ENCODE results near the gene REEP5.
"Not testable (repeated sequence)": the region's sequence is repeated elsewhere in the genome, so short reads cannot be mapped to it uniquely, and the experiment has no call there.

The REEP5 gene

GRCh38 chr5:112892066-112892465 is 30.0 kb downstream of the REEP5 start:
- peaks cover 57% of the 10 kb centered on the region for H3K36me3 ChIP-seq (ENCODE audit: control insufficient read depth, insufficient read depth, low read length)
- not testable (repeated sequence) for H3K27ac ChIP-seq (ENCODE audit: low read depth, low read length, severe bottlenecking); H3K4me1 ChIP-seq (ENCODE audit: control insufficient read depth, insufficient read depth, low read length, poor library complexity, severe bottlenecking); H3K4me3 ChIP-seq (ENCODE audit: extremely low read depth, insufficient read depth, low read length, poor library complexity, severe bottlenecking); H3K9me3 ChIP-seq (ENCODE audit: control insufficient read depth, low read length)
- 94 to 96% methylated on average over 2 of the region's 8 CpGs for WGBS, 2 experiments (ENCODE audit: insufficient coverage in 2 of 2)

GRCh38 chr5:112886975-112887374 is 35.1 kb downstream of the REEP5 start:
- H3K4me3 ChIP-seq (ENCODE audit: extremely low read depth, insufficient read depth, low read length, poor library complexity, severe bottlenecking): no peak overlapping the region
- H3K36me3 ChIP-seq (ENCODE audit: control insufficient read depth, insufficient read depth, low read length): peaks cover 72% of the 10 kb centered on the region
- 94 to 100% methylated on average over 4 of the region's 4 CpGs for WGBS, 2 experiments (ENCODE audit: insufficient coverage in 2 of 2)
- peaks cover 3% of the 10 kb centered on the region for H3K4me1 ChIP-seq (ENCODE audit: control insufficient read depth, insufficient read depth, low read length, poor library complexity, severe bottlenecking)
- no peaks in the 10 kb centered on the region for H3K9me3 ChIP-seq (ENCODE audit: control insufficient read depth, low read length)
- no peak overlapping the region for H3K27ac ChIP-seq (ENCODE audit: low read depth, low read length, severe bottlenecking)

- Histone ChIP-seq H3K27ac (ENCODE audit: low read depth, low read length, severe bottlenecking) (no peak overlapping the region), H3K4me1 (ENCODE audit: control insufficient read depth, insufficient read depth, low read length, poor library complexity, severe bottlenecking) (peaks cover 3% of the 10 kb centered on the region), H3K9me3 (ENCODE audit: control insufficient read depth, low read length) (no peaks in the 10 kb centered on the region), H3K36me3 (ENCODE audit: control insufficient read depth, insufficient read depth, low read length) (peaks cover 88% of the 10 kb centered on the region), H3K4me3 (ENCODE audit: extremely low read depth, insufficient read depth, low read length, poor library complexity, severe bottlenecking) (no peak overlapping the region)
- WGBS, 2 experiments (ENCODE audit: insufficient coverage in 2 of 2): 100% methylated on average over 1 to 3 of the region's 3 CpGs
These were observed 37.0 kb downstream of the REEP5 start for GRCh38 chr5:112885001-112885400.

DNA sequence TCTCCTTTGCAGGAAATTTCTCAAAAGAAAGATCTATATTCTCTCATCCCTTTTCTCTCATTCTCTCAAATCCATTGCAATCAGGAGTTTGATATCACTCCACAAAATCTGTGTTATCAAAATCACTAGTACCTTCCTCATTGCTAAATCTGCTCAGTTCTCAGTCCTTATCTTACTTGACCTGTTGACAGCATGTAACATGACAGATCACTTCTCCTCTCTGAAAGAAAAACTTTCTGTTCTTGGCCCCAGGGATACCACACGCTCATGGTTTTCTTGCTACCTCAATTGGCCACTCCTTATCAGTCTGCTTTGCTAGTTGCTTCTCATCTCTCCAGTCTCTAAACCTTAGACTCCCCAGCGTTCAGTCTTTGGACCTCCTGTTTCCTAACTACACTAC is 38.8 kb downstream of the REEP5 start:
- Histone ChIP-seq H3K27ac (ENCODE audit: low read depth, low read length, severe bottlenecking) (no peak overlapping the region), H3K9me3 (ENCODE audit: control insufficient read depth, low read length) (no peaks in the 10 kb centered on the region), H3K4me1 (ENCODE audit: control insufficient read depth, insufficient read depth, low read length, poor library complexity, severe bottlenecking) (peaks cover 13% of the 10 kb centered on the region), H3K4me3 (ENCODE audit: extremely low read depth, insufficient read depth, low read length, poor library complexity, severe bottlenecking) (no peak overlapping the region), H3K36me3 (ENCODE audit: control insufficient read depth, insufficient read depth, low read length) (peaks cover 79% of the 10 kb centered on the region)
- 96 to 100% methylated on average over 2 of the region's 2 CpGs for WGBS, 2 experiments (ENCODE audit: insufficient coverage in 2 of 2)

- 78 to 94% methylated on average over 1 to 2 of the region's 2 CpGs for WGBS, 2 experiments (ENCODE audit: insufficient coverage in 2 of 2)
- no peaks in the 10 kb centered on the region for H3K9me3 ChIP-seq (ENCODE audit: control insufficient read depth, low read length)
- H3K4me3 ChIP-seq (ENCODE audit: extremely low read depth, insufficient read depth, low read length, poor library complexity, severe bottlenecking): no peak overlapping the region
- H3K36me3 ChIP-seq (ENCODE audit: control insufficient read depth, insufficient read depth, low read length): peaks cover 77% of the 10 kb centered on the region
- no peak overlapping the region for H3K27ac ChIP-seq (ENCODE audit: low read depth, low read length, severe bottlenecking)
- H3K4me1 ChIP-seq (ENCODE audit: control insufficient read depth, insufficient read depth, low read length, poor library complexity, severe bottlenecking): peaks cover 11% of the 10 kb centered on the region
These were observed 41.6 kb downstream of the REEP5 start for GRCh38 chr5:112880219-112880964.

DNA sequence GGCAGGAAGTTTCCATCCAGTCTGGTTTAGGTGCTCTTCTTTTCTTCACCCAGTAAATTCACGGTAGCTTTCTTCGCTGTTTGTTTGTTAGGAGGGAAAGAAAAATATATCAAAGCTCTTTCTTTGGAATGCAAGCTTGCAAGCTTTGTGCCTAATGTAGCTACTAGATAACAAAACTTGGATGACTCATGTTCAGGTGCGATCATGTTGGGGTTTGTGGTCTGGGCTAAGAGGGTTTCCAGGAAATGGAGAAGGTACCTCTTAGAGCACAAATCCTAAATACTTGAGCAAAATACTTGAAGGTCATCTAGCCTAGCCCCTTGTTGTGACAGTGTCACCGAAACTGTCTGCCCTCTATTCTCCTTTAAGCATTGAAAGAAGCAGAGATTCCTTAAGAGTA is 43.3 kb downstream of the REEP5 start:
- Histone ChIP-seq H3K27ac (ENCODE audit: low read depth, low read length, severe bottlenecking) (no peak overlapping the region), H3K36me3 (ENCODE audit: control insufficient read depth, insufficient read depth, low read length) (peaks cover 70% of the 10 kb centered on the region)
- whole genome bisulfite sequencing, 2 experiments (ENCODE audit: insufficient coverage in 2 of 2): 83 to 100% methylated on average over 1 of the region's 4 CpGs

DNA sequence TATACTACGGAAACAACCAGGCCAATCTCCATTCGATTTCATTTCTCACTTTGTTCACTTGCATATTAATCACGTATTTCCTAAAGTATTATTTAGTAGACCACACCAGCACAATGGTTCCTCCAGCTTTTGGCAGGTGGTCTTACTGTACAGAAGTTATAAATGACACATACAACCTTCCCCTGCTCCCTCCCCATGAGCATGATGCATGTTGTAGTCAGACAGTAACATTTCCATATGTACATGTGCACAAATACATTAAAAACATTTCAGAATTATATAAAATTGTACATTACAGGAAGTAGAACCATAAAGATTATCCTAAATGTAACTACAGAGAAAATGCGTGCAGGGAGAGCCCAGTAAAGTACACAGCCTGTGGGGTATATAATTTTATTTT is 43.9 kb downstream of the REEP5 start:
- Histone ChIP-seq H3K27ac (ENCODE audit: low read depth, low read length, severe bottlenecking) (no peak overlapping the region), H3K36me3 (ENCODE audit: control insufficient read depth, insufficient read depth, low read length) (peaks cover 64% of the 10 kb centered on the region), H3K4me1 (ENCODE audit: control insufficient read depth, insufficient read depth, low read length, poor library complexity, severe bottlenecking) (peaks cover 11% of the 10 kb centered on the region), H3K4me3 (ENCODE audit: extremely low read depth, insufficient read depth, low read length, poor library complexity, severe bottlenecking) (no peak overlapping the region), H3K9me3 (ENCODE audit: control insufficient read depth, low read length) (no peaks in the 10 kb centered on the region)
- 65 to 77% methylated on average over 3 of the region's 4 CpGs for WGBS, 2 experiments (ENCODE audit: insufficient coverage in 2 of 2)

More for the DNA sequence above, 43.3 kb downstream of the REEP5 start:
- no peaks in the 10 kb centered on the region for H3K9me3 ChIP-seq (ENCODE audit: control insufficient read depth, low read length)
- H3K4me1 ChIP-seq (ENCODE audit: control insufficient read depth, insufficient read depth, low read length, poor library complexity, severe bottlenecking): peaks cover 11% of the 10 kb centered on the region
- H3K4me3 ChIP-seq (ENCODE audit: extremely low read depth, insufficient read depth, low read length, poor library complexity, severe bottlenecking): no peak overlapping the region

GRCh38 chr5:112876362-112876761 is 45.7 kb downstream of the REEP5 start:
- Histone ChIP-seq H3K36me3 (ENCODE audit: control insufficient read depth, insufficient read depth, low read length) (peaks cover 54% of the 10 kb centered on the region), H3K4me3 (ENCODE audit: extremely low read depth, insufficient read depth, low read length, poor library complexity, severe bottlenecking) (no peak overlapping the region), H3K9me3 (ENCODE audit: control insufficient read depth, low read length) (no peaks in the 10 kb centered on the region), H3K4me1 (ENCODE audit: control insufficient read depth, insufficient read depth, low read length, poor library complexity, severe bottlenecking) (peaks cover 11% of the 10 kb centered on the region), H3K27ac (ENCODE audit: low read depth, low read length, severe bottlenecking) (no peak overlapping the region)
- WGBS, 2 experiments (ENCODE audit: insufficient coverage in 2 of 2): 68 to 80% methylated on average over 2 of the region's 2 CpGs

- Histone ChIP-seq H3K27ac (ENCODE audit: low read depth, low read length, severe bottlenecking) (no peak overlapping the region), H3K4me1 (ENCODE audit: control insufficient read depth, insufficient read depth, low read length, poor library complexity, severe bottlenecking) (no peaks in the 10 kb centered on the region), H3K36me3 (ENCODE audit: control insufficient read depth, insufficient read depth, low read length) (peaks cover 64% of the 10 kb centered on the region), H3K9me3 (ENCODE audit: control insufficient read depth, low read length) (no peaks in the 10 kb centered on the region), H3K4me3 (ENCODE audit: extremely low read depth, insufficient read depth, low read length, poor library complexity, severe bottlenecking) (no peak overlapping the region)
- WGBS, 2 experiments (ENCODE audit: insufficient coverage in 2 of 2): 60 to 88% methylated on average over 1 of the region's 3 CpGs
These were observed 51.1 kb downstream of the REEP5 start for GRCh38 chr5:112870966-112871365.

DNA sequence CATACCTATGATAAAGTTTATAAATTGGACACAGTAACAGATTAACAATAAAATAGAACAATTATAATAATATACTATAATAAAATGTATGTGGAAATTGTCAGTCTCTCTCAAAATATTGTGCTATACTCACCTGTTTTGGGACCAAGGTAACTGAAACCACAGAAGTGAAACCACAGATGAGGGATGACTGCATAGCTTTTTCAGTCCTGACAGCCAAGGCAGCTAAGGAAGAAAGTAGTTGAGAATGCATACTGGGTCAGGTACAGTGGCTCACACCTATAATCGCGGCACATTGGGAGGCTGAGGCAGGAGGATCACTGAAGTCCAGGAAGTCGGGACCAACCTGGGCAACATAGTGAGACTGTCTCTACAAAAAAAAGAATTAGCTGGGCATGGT is 52.1 kb downstream of the REEP5 start:
- Histone ChIP-seq H3K4me3 (ENCODE audit: extremely low read depth, insufficient read depth, low read length, poor library complexity, severe bottlenecking) (no peak overlapping the region), H3K9me3 (ENCODE audit: control insufficient read depth, low read length) (no peaks in the 10 kb centered on the region), H3K4me1 (ENCODE audit: control insufficient read depth, insufficient read depth, low read length, poor library complexity, severe bottlenecking) (no peaks in the 10 kb centered on the region), H3K36me3 (ENCODE audit: control insufficient read depth, insufficient read depth, low read length) (peaks cover 67% of the 10 kb centered on the region), H3K27ac (ENCODE audit: low read depth, low read length, severe bottlenecking) (no peak overlapping the region)
- WGBS, 2 experiments (ENCODE audit: insufficient coverage in 2 of 2): 92 to 93% methylated on average over 3 of the region's 3 CpGs

DNA sequence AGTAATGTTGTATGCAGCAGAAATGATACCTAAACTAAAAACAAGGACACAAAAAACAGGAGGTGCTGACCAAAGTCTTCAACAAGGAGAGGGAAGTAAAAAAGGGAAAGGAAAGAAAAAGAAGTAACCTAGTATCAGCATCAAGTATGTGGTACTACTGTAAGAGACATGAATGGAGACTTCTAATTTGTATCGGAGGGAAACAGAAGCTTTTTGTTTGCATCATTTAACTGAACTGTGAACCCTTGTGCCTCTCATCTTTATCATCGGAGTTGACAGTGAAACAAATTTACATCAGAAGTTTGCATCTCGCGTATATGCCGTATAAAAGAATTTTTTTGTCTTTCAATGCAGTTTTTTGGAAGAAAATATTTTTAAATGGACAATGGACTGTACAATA is 54.6 kb downstream of the REEP5 start:
- 94 to 95% methylated on average over 4 to 5 of the region's 5 CpGs for WGBS, 2 experiments (ENCODE audit: insufficient coverage in 2 of 2)
- H3K4me3 ChIP-seq (ENCODE audit: extremely low read depth, insufficient read depth, low read length, poor library complexity, severe bottlenecking): no peak overlapping the region
- no peaks in the 10 kb centered on the region for H3K9me3 ChIP-seq (ENCODE audit: control insufficient read depth, low read length)
- H3K27ac ChIP-seq (ENCODE audit: low read depth, low read length, severe bottlenecking): no peak overlapping the region
- H3K36me3 ChIP-seq (ENCODE audit: control insufficient read depth, insufficient read depth, low read length): peaks cover 79% of the 10 kb centered on the region
- H3K4me1 ChIP-seq (ENCODE audit: control insufficient read depth, insufficient read depth, low read length, poor library complexity, severe bottlenecking): no peaks in the 10 kb centered on the region
